Measurements from ENCODE around the gene RCL1. TPM values are rescaled to one million over a fixed set of nuclear protein-coding genes. Genes with fewer than 3 reads are reported as not detected.

Gene RCL1
- total RNA-seq, 2 experiments from 2014 or later = 24.5 to 28.6 TPM

DNA sequence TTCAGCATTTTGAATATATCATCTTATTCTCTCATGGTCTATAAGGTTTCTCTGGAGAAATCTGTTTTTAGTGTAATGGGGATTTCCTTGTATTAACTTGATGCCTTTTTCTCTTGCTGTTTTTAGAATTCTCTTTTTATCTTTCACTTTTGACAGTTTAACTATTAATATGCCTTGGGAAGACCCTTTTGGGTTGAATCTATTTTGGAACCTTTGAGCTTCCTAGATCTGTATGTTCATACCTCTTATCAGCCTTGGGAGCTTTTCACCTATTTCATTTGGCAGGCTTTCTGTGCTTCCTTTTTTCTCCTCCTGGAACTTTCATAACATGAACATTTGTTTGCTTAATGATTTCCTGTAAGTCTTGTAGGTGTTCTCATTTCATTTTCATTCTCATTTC, 22.2 kb downstream of the RCL1 start:
- Mint-ChIP-seq H3K27ac (peak overlapping the region; percentile 88), H3K4me3 (peak overlapping the region; percentile 2), H3K36me3 (ENCODE audit: low read depth) (peaks cover 36% of the 10 kb centered on the region), H3K4me1 (ENCODE audit: low read depth) (peaks cover 41% of the 10 kb centered on the region), H3K9me3 (peaks cover 15% of the 10 kb centered on the region), H3K27me3 (no peaks in the 10 kb centered on the region)
- DNase-seq (no peak), ATAC-seq (no peak)
- CTCF ChIA-PET = interaction anchor here (0.7 to 1.6 kb wide), 4 partner anchors 10 to 56 kb away, joined by 3 to 5 read pairs (median 4); no protein-coding TSS in a partner anchor
- TF ChIP-seq CTCF (IDR thresholded peaks at IDR 0.05) = no peak
- POLR2A ChIA-PET = interaction anchor here (1.1 kb wide), 1 partner anchor 51 kb away, joined by 3 read pairs; no protein-coding TSS in a partner anchor
- intact Hi-C loops (cut with micrococcal nuclease) = no loop called here

DNA sequence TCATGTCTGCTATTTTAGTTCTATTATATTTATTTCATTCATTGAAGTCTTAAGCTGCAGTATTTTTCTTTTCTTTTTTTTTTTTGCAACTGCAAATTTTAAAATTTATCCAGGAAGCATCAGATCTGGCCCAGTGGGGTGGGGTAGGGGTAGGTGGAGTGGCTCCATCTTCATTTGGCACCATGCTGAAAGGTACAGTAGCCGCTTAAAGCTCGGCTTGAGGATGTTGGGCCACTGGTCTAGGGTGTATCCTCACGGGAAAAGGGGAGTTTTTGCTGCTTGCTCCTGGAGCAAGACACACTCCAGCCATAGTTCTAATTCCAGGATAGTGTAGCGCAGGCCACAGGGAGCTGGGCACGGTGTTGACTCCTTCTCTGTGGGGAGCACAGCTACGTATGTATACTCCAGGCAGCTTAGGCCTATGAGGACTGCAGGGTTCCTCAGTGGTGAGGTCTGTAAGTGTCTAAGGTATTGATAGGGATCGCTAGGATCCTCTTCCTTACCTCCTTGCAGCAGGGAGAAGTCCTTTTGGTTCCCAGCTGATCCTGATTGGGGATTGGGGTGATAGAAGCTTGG, 22.7 kb downstream of the RCL1 start:
- peaks cover 15% of the 10 kb centered on the region for H3K9me3 Mint-ChIP-seq

DNA sequence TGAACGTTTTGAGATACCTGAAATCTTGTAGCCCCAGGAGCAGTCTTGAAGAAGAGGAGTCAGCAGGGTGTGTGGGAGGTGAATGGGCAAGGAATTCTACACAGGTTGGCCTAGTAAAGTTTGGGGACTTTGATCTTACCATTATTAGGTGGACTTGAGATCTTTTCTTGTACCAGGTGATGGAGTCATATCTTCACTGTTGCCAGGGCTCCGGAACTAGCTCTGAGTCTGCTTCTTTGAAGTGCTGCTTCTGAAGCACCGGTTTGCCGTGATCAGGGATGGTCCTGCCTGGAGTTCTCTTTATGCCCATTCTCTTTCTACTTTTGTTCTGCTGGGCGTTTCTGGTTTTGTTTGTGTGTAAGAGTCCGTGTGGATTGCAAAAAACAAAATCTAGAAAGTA, 27.4 kb downstream of the RCL1 start:
- CTCF ChIA-PET = interaction anchor here (0.9 kb wide), 1 partner anchor 10 kb away, joined by 3 read pairs; no protein-coding TSS in a partner anchor
- H3K27me3 Mint-ChIP-seq = no peaks in the 10 kb centered on the region
- H3K36me3 Mint-ChIP-seq (ENCODE audit: low read depth) = peaks cover 14% of the 10 kb centered on the region
- TF ChIP-seq CTCF (IDR thresholded peaks at IDR 0.05) = no peak
- DNase-seq (no peak), ATAC-seq (no peak)
- no peak overlapping the region for H3K4me3 Mint-ChIP-seq
- intact Hi-C loops (cut with micrococcal nuclease) = no loop called here
- no peaks in the 10 kb centered on the region for H3K9me3 Mint-ChIP-seq
- POLR2A ChIA-PET = interaction anchor here (0.5 to 1.6 kb wide), 4 partner anchors 19 to 427 kb away, joined by 3 to 5 read pairs (median 4); partner anchors contain the start of gene RCL1
- no peak overlapping the region for H3K27ac Mint-ChIP-seq
- H3K4me1 Mint-ChIP-seq (ENCODE audit: low read depth) = peaks cover 40% of the 10 kb centered on the region

More for the DNA sequence above, 22.7 kb downstream of the RCL1 start:
- ChIA-PET POLR2A (interaction anchor here (0.6 to 1.1 kb wide), 2 partner anchors 52 to 169 kb away, joined by 3 read pairs; partner anchors contain the start of gene JAK2), CTCF (interaction anchor here (0.7 to 1.6 kb wide), 4 partner anchors 9 to 56 kb away, joined by 3 to 5 read pairs (median 4); no protein-coding TSS in a partner anchor)
- Mint-ChIP-seq H3K27me3 (no peaks in the 10 kb centered on the region), H3K4me3 (peak overlapping the region; percentile 2), H3K27ac (peak overlapping the region; percentile 88), H3K36me3 (ENCODE audit: low read depth) (peaks cover 34% of the 10 kb centered on the region), H3K4me1 (ENCODE audit: low read depth) (peaks cover 44% of the 10 kb centered on the region)
- no peak for TF ChIP-seq CTCF (IDR thresholded peaks at IDR 0.05)
- intact Hi-C loops (cut with micrococcal nuclease) = no loop called here
- ATAC-seq = no peak
- no peak for DNase-seq

DNA sequence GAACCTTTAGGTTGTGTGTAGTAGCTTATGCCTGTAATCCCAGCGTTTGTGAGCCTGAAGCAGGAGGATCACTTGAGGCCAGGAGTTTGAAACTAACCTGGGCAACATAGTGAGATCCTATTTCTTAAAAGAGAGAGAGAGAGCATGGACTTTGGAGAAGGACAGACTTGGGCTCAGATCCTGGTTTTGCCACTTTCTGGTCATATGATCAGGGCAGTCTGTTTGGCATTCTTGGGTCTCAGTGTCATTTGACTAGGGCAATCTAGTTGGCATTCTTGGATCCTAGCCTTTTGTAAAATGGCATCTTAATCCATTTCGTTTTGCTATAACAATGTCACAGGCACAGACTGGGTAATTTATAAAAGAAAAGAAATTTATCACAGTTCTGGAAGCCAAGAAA, 28.4 kb downstream of the RCL1 start:
- Mint-ChIP-seq H3K27me3 (no peaks in the 10 kb centered on the region), H3K4me3 (no peak overlapping the region), H3K9me3 (no peaks in the 10 kb centered on the region), H3K36me3 (ENCODE audit: low read depth) (peaks cover 14% of the 10 kb centered on the region), H3K4me1 (ENCODE audit: low read depth) (peaks cover 31% of the 10 kb centered on the region), H3K27ac (no peak overlapping the region)
- intact Hi-C loops (cut with micrococcal nuclease) = no loop called here
- no peak for TF ChIP-seq CTCF (IDR thresholded peaks at IDR 0.05)
- DNase-seq = no peak
- no peak for ATAC-seq
- ChIA-PET POLR2A (no interaction called here), CTCF (interaction anchor here (1.2 kb wide), 1 partner anchor 167 kb away, joined by 4 read pairs; no protein-coding TSS in a partner anchor)

- ATAC-seq (no peak), DNase-seq (no peak)
- ChIA-PET CTCF (interaction anchor here (1.2 kb wide), 1 partner anchor 166 kb away, joined by 4 read pairs; no protein-coding TSS in a partner anchor), POLR2A (interaction anchor here (1.5 kb wide), 1 partner anchor 14 kb away, joined by 3 read pairs; no protein-coding TSS in a partner anchor)
- intact Hi-C loops (cut with micrococcal nuclease) = no loop called here
- Mint-ChIP-seq H3K27me3 (no peaks in the 10 kb centered on the region), H3K4me1 (ENCODE audit: low read depth) (peaks cover 29% of the 10 kb centered on the region), H3K9me3 (no peaks in the 10 kb centered on the region), H3K36me3 (ENCODE audit: low read depth) (peaks cover 18% of the 10 kb centered on the region), H3K27ac (no peak overlapping the region), H3K4me3 (no peak overlapping the region)
- TF ChIP-seq CTCF (IDR thresholded peaks at IDR 0.05) = no peak
Measured at GRCh38 chr9:4822057-4822456, 29.3 kb downstream of the RCL1 start.

Measured in activated CD8-positive, alpha-beta T cell treated with anti-CD3 and anti-CD28 coated beads for 36 hours (primary cell).